HepG2 (cell line): ENCODE results near the gene CYP17A1. TPM values are rescaled to one million over a fixed set of nuclear protein-coding genes. Genes with fewer than 3 reads are reported as not detected.

Experiments
- ATF6 ChIP-seq: sonication (generic); formaldehyde crosslinking; conservative IDR thresholded peaks from 2 replicates; pipeline ENCODE4 v1.4.0; 2020; ENCODE audit warnings: missing genetic modification reagents
- CC2D1A ChIP-seq: sonication (generic); formaldehyde crosslinking; IDR thresholded peaks from 2 replicates; pipeline ENCODE4 v1.8.1; 2023; ENCODE audit warnings: mild to moderate bottlenecking, missing genetic modification reagents
- KIAA2018 ChIP-seq: sonication (generic); formaldehyde crosslinking; IDR thresholded peaks from 2 replicates; pipeline ENCODE4 v1.5.0; 2020; ENCODE audit warnings: mild to moderate bottlenecking, missing genetic modification reagents, borderline replicate concordance
- SKI ChIP-seq: fragments of 450-650 bp; IDR thresholded peaks from one replicate; pipeline ENCODE4 v1.6.1; 2018; ENCODE audit warnings: mild to moderate bottlenecking; ENCODE audit not compliant: partially characterized antibody
- ZNF10 ChIP-seq: sonication (generic); formaldehyde crosslinking; IDR thresholded peaks from 2 replicates; pipeline ENCODE4 v1.4.0; 2020; ENCODE audit warnings: mild to moderate bottlenecking, low read depth, missing genetic modification reagents, borderline replicate concordance
- ZNF407 ChIP-seq: sonication (generic); formaldehyde crosslinking; IDR thresholded peaks from one replicate; pipeline ENCODE4 v1.5.1; 2020; ENCODE audit warnings: mild to moderate bottlenecking, missing genetic modification reagents; ENCODE audit errors: not compliant biosample characterization
- polyA plus RNA-seq, 8 experiments: library from polyadenylated mRNA; depleted of rRNA in 3 of 8; stranded (reverse) in 7 of 8; unstranded in 1 of 8; fragments of >200 nt; fragmentation: Illumina TruSeq in 4 of 8; extraction: Trizol in 4 of 8; gene quantifications; 2 replicates each; pipeline versions ENCODE4 v1.2.1 to v1.2.3, GENCODE V29; 2011 to 2016; ENCODE audit warnings: low read depth in 4 of 8, missing spikeins in 1 of 8, mixed read lengths in 1 of 8; ENCODE audit not compliant: insufficient read depth in 1 of 8
- total RNA-seq, 5 experiments: library from RNA; depleted of rRNA; stranded (reverse); fragments of >200 nt; fragmentation: Illumina TruSeq; extraction: Trizol; gene quantifications; 2 replicates each; pipeline ENCODE4 v1.2.3, GENCODE V29; 2016; ENCODE audit warnings: low read depth in 1 of 5

The CYP17A1 gene
- total and polyA plus RNA-seq, 2 of the 13 experiments (the other 11 are each of a cell fraction or from before 2014, with no cell fraction given), result 0.13 to 1.1 TPM

GRCh38 chr10:102814873-102815661, 22.1 kb downstream of the CYP17A1 start (continued):
- TF ChIP-seq ATF6 (CRISPR knock-in tag) (no peak), CC2D1A (CRISPR knock-in tag) (no peak), KIAA2018 (CRISPR knock-in tag) (no peak), ZNF10 (CRISPR knock-in tag) (no peak), SKI (peak; percentile 95), ZNF407 (CRISPR knock-in tag) (no peak)
